Measurements from ENCODE around the gene XK. TPM values are rescaled to one million over a fixed set of nuclear protein-coding genes. Genes with fewer than 3 reads are reported as not detected.

Gene XK
- total RNA-seq, 1 experiment from 2014 or later: 0.30 TPM

DNA sequence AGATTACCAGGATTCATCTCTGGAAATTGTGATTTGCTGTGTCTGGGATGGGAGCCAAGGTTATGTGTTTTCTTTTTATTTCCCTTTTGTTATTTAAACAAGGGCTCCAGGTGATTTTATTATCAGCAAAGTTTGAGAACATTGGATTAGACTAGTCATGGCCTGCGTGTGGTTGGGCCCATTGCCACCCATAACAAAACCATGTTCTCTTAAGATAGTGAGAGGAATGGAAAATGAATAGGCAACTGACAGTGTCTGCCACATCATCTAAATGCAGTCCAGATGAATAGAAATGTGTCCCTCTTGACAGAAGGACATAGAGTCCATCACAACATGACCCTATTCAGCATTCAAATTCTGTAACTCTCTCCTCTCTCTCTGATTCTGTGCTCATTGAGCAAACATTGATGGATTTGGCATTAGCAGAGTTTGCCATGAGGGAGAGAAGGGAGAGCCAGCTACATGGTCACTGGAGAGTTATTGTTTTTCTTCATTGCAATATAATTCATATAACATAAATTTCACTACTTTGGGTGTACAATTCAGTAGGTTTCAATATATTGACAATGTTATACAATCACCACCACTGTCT is 11.7 kb downstream of the XK start:
- BruUV-seq (replicated peaks): no TSS peak
- CTCF ChIA-PET: no interaction called here
- TF ChIP-seq, protein P1, sequence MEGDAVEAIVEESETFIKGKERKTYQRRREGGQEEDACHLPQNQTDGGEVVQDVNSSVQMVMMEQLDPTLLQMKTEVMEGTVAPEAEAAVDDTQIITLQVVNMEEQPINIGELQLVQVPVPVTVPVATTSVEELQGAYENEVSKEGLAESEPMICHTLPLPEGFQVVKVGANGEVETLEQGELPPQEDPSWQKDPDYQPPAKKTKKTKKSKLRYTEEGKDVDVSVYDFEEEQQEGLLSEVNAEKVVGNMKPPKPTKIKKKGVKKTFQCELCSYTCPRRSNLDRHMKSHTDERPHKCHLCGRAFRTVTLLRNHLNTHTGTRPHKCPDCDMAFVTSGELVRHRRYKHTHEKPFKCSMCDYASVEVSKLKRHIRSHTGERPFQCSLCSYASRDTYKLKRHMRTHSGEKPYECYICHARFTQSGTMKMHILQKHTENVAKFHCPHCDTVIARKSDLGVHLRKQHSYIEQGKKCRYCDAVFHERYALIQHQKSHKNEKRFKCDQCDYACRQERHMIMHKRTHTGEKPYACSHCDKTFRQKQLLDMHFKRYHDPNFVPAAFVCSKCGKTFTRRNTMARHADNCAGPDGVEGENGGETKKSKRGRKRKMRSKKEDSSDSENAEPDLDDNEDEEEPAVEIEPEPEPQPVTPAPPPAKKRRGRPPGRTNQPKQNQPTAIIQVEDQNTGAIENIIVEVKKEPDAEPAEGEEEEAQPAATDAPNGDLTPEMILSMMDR (conservative IDR thresholded peaks at IDR 0.05; ENCODE audit: low read depth, low read length): no peak
- TF ChIP-seq EZH2 (IDR thresholded peaks at IDR 0.05; ENCODE audit: borderline replicate concordance, low read depth, low read length, poor library complexity, severe bottlenecking): no peak
- POLR2A ChIA-PET (ENCODE audit: low non-redundant PET): no interaction called here
- no peaks in the 10 kb centered on the region for H3K27me3 ChIP-seq (replicated peaks; ENCODE audit: insufficient read depth, low read depth, low read length, poor library complexity)
- H3K36me3 ChIP-seq (ENCODE audit: insufficient read depth, low read length, poor library complexity, severe bottlenecking): no peaks in the 10 kb centered on the region
- intact Hi-C loops (cut with micrococcal nuclease; ENCODE audit: unreplicated experiment): no loop called here
- H3K4me3 ChIP-seq (ENCODE audit: low read depth, low read length, poor library complexity, severe bottlenecking): no peak overlapping the region
- DNase-seq (ENCODE audit: low spot score): no peak
- H3K27ac ChIP-seq (ENCODE audit: low read depth, low read length, poor library complexity, severe bottlenecking): no peak overlapping the region
- H3K9me3 ChIP-seq (ENCODE audit: low read depth, low read length, poor library complexity, severe bottlenecking): no peaks in the 10 kb centered on the region
- no peaks in the 10 kb centered on the region for H3K4me1 ChIP-seq (ENCODE audit: insufficient read depth, low read length, poor library complexity, severe bottlenecking)

DNA sequence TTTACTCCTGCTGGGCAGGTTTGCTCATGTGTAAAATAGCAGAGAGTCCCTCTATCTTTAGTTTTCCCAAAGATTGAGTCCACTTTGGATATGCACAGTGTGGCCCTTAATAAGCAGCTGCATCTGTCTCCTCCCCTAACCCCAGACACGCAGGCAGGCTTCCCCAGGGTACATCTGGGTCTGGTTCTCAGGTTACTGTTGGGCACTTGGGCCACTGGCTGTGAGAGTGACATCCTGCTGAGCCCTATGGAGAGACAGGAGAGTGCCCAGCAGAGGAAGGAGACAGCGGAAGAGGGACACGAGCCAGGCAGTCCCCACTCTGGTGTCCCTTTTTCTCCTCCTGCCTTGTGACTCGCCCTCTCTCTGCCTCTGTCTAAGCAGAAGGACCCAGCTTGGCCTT is 16.0 kb downstream of the XK start:
- BruUV-seq (replicated peaks): no TSS peak
- Histone ChIP-seq H3K9me3 (ENCODE audit: low read depth, low read length, poor library complexity, severe bottlenecking) (no peaks in the 10 kb centered on the region), H3K27me3 (replicated peaks; ENCODE audit: insufficient read depth, low read depth, low read length, poor library complexity) (no peaks in the 10 kb centered on the region), H3K4me3 (ENCODE audit: low read depth, low read length, poor library complexity, severe bottlenecking) (no peak overlapping the region), H3K36me3 (ENCODE audit: insufficient read depth, low read length, poor library complexity, severe bottlenecking) (no peaks in the 10 kb centered on the region), H3K27ac (ENCODE audit: low read depth, low read length, poor library complexity, severe bottlenecking) (no peak overlapping the region), H3K4me1 (ENCODE audit: insufficient read depth, low read length, poor library complexity, severe bottlenecking) (no peaks in the 10 kb centered on the region)
- intact Hi-C loops (cut with micrococcal nuclease; ENCODE audit: unreplicated experiment): no loop called here
- no peak for DNase-seq (ENCODE audit: low spot score)
- POLR2A ChIA-PET (ENCODE audit: low non-redundant PET): no interaction called here
- TF ChIP-seq, protein P1 (conservative IDR thresholded peaks at IDR 0.05; ENCODE audit: low read depth, low read length): no peak
- no peak for TF ChIP-seq EZH2 (IDR thresholded peaks at IDR 0.05; ENCODE audit: borderline replicate concordance, low read depth, low read length, poor library complexity, severe bottlenecking)
- CTCF ChIA-PET: no interaction called here

GRCh38 chrX:37711991-37712390 is 26.4 kb downstream of the XK start:
- DNase-seq (ENCODE audit: low spot score): no peak
- H3K27me3 ChIP-seq (replicated peaks; ENCODE audit: insufficient read depth, low read depth, low read length, poor library complexity): no peaks in the 10 kb centered on the region
- H3K36me3 ChIP-seq (ENCODE audit: insufficient read depth, low read length, poor library complexity, severe bottlenecking): no peaks in the 10 kb centered on the region
- TF ChIP-seq, protein P1 (conservative IDR thresholded peaks at IDR 0.05; ENCODE audit: low read depth, low read length): no peak
- no peak for TF ChIP-seq EZH2 (IDR thresholded peaks at IDR 0.05; ENCODE audit: borderline replicate concordance, low read depth, low read length, poor library complexity, severe bottlenecking)
- BruUV-seq (replicated peaks): no TSS peak
- no peaks in the 10 kb centered on the region for H3K9me3 ChIP-seq (ENCODE audit: low read depth, low read length, poor library complexity, severe bottlenecking)
- H3K27ac ChIP-seq (ENCODE audit: low read depth, low read length, poor library complexity, severe bottlenecking): no peak overlapping the region
- CTCF ChIA-PET: no interaction called here
- intact Hi-C loops (cut with micrococcal nuclease; ENCODE audit: unreplicated experiment): no loop called here
- H3K4me3 ChIP-seq (ENCODE audit: low read depth, low read length, poor library complexity, severe bottlenecking): no peak overlapping the region
- POLR2A ChIA-PET (ENCODE audit: low non-redundant PET): interaction anchor here (0.9 kb wide), 1 partner anchor 24 kb away, joined by 3 read pairs; no protein-coding TSS in a partner anchor
- no peaks in the 10 kb centered on the region for H3K4me1 ChIP-seq (ENCODE audit: insufficient read depth, low read length, poor library complexity, severe bottlenecking)
